Epithelial cell of prostate (primary cell): Measurements from ENCODE around the gene PSEN1.
A peak's percentile ranks its signal among the peaks of the same experiment; 100 is the strongest.
"Not testable (repeated sequence)": the region's sequence is repeated elsewhere in the genome, so short reads cannot be mapped to it uniquely, and the experiment has no call there.

ENCODE experiments used
- DNase-seq: peaks from one replicate; pipeline ENCODE4 v3.0.0-alpha.2; 2011; ENCODE audit warnings: low read depth, low spot score
- H3K27ac ChIP-seq: fragments of 450-650 bp; 2 replicates; pipeline ENCODE4 v1.5.1; 2017; ENCODE audit warnings: mild to moderate bottlenecking

Gene PSEN1

GRCh38 chr14:73153272-73153671 is 17.0 kb downstream of the PSEN1 start:
- no peak overlapping the region for H3K27ac ChIP-seq

GRCh38 chr14:73162251-73162650 is 25.9 kb downstream of the PSEN1 start:
- no peak overlapping the region for H3K27ac ChIP-seq
- DNase-seq: no peak

More at GRCh38 chr14:73153272-73153671, 17.0 kb downstream of the PSEN1 start:
- no peak for DNase-seq

GRCh38 chr14:73166399-73166798 is 30.1 kb downstream of the PSEN1 start:
- DNase-seq: no peak
- H3K27ac ChIP-seq: no peak overlapping the region

- DNase-seq: no peak
- H3K27ac ChIP-seq: no peak overlapping the region
Measured at GRCh38 chr14:73167727-73168126, 31.4 kb downstream of the PSEN1 start.

- no peak overlapping the region for H3K27ac ChIP-seq
- no peak for DNase-seq
Measured at GRCh38 chr14:73168274-73168673, 32.0 kb downstream of the PSEN1 start.

GRCh38 chr14:73168691-73169090 is 32.4 kb downstream of the PSEN1 start:
- DNase-seq: no peak
- no peak overlapping the region for H3K27ac ChIP-seq

GRCh38 chr14:73169855-73170254 is 33.5 kb downstream of the PSEN1 start:
- DNase-seq, H3K27ac ChIP-seq: not testable (repeated sequence)

- H3K27ac ChIP-seq: no peak overlapping the region
- DNase-seq: no peak
Measured at GRCh38 chr14:73170686-73171085, 34.4 kb downstream of the PSEN1 start.

GRCh38 chr14:73172500-73172899 is 36.2 kb downstream of the PSEN1 start:
- no peak overlapping the region for H3K27ac ChIP-seq
- DNase-seq: no peak

GRCh38 chr14:73173092-73173735 is 36.9 kb downstream of the PSEN1 start:
- no peak for DNase-seq
- no peak overlapping the region for H3K27ac ChIP-seq

GRCh38 chr14:73176685-73177084 is 40.4 kb downstream of the PSEN1 start:
- DNase-seq: no peak
- no peak overlapping the region for H3K27ac ChIP-seq

- peak overlapping the region; percentile 42 for H3K27ac ChIP-seq
- peak; percentile 50 for DNase-seq
Measured at GRCh38 chr14:73180385-73180805, 44.1 kb downstream of the PSEN1 start.

- not testable (repeated sequence) for DNase-seq
- H3K27ac ChIP-seq: peak overlapping the region; percentile 42
Measured at GRCh38 chr14:73180969-73181368, 44.7 kb downstream of the PSEN1 start.

- H3K27ac ChIP-seq: no peak overlapping the region
- DNase-seq: no peak
Measured at GRCh38 chr14:73188501-73188911, 52.2 kb downstream of the PSEN1 start.

- no peak for DNase-seq
- no peak overlapping the region for H3K27ac ChIP-seq
Measured at GRCh38 chr14:73189651-73190050, 53.3 kb downstream of the PSEN1 start.

- DNase-seq: no peak
Measured at GRCh38 chr14:73191441-73191840, 55.1 kb downstream of the PSEN1 start.

GRCh38 chr14:73194306-73194705 is 58.0 kb downstream of the PSEN1 start:
- DNase-seq, H3K27ac ChIP-seq: not testable (repeated sequence)

More at GRCh38 chr14:73191441-73191840, 55.1 kb downstream of the PSEN1 start:
- no peak overlapping the region for H3K27ac ChIP-seq

GRCh38 chr14:73198253-73198652 is 61.9 kb downstream of the PSEN1 start:
- no peak overlapping the region for H3K27ac ChIP-seq
- no peak for DNase-seq

GRCh38 chr14:73203527-73203926 is 67.2 kb downstream of the PSEN1 start:
- no peak overlapping the region for H3K27ac ChIP-seq
- no peak for DNase-seq

GRCh38 chr14:73207615-73208014 is 71.3 kb downstream of the PSEN1 start:
- H3K27ac ChIP-seq: no peak overlapping the region
- no peak for DNase-seq

- H3K27ac ChIP-seq: no peak overlapping the region
- no peak for DNase-seq
Measured at GRCh38 chr14:73208390-73208789, 72.1 kb downstream of the PSEN1 start.

- no peak overlapping the region for H3K27ac ChIP-seq
- DNase-seq: no peak
Measured at GRCh38 chr14:73208846-73209245, 72.5 kb downstream of the PSEN1 start.
